Measurements from ENCODE around the gene ISG20L2.

The ISG20L2 gene

DNA sequence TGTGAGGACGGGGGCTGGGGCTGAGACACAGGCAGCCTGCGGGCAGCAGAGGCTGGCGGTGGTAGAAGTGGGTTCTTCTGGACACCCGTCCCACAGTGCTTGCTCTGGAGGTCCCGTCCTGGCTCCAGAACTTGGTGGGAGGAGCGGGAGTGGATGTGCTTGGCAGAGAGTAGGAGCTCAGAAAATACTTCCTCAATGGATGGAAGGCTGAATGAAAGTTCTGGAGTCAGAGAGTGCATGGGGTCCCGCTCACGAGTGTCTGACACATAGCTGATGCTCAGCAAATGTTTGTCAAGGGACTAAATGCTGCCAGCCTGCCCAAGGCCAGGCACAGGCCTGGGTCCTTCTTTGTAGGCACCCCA is 37.9 kb downstream of the ISG20L2 start:
- Histone ChIP-seq H3K27me3 (replicated peaks; ENCODE audit: control insufficient read depth, insufficient read depth, low read length) (peaks cover 1% of the 10 kb centered on the region), H3K4me3 (replicated peaks; ENCODE audit: low read depth, low read length) (no peak overlapping the region)

DNA sequence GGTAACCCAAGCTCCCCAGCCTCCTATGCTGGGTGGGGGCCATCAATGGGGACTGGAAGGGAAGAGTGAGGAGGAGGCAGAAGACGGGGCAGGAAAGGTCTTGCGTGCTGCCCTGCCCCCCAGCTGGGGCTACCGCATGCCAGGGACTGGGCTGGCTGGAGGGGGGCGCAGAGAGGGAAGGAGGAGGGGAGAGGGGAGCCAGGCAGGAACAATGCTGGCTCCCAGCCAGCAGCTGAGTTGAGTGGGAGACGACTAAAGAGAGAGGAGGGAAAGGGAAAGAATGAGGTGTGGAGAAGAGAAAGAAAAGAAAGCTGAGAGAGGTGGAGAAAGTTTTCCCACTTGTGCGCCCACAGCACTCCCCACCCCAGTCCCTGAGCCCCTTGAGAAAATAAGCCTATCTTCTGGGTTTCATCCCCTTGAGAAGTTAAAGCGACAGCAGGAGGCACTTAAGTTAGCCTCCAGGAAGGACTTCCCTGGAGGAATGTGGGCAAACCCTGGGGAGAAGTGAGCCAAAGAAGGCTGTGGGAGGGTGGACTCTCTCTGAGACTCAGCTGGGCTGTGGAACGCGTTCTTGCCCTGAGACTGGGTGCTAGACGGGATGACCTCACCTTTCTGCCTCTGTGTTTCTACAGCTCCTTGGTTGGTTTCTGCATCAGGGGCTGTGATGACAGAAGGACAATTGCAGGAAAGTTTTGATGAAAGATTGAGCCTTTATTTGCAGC is 38.5 kb downstream of the ISG20L2 start:
- peaks cover 1% of the 10 kb centered on the region for H3K27me3 ChIP-seq (replicated peaks; ENCODE audit: control insufficient read depth, insufficient read depth, low read length)
- TF ChIP-seq, protein P1, sequence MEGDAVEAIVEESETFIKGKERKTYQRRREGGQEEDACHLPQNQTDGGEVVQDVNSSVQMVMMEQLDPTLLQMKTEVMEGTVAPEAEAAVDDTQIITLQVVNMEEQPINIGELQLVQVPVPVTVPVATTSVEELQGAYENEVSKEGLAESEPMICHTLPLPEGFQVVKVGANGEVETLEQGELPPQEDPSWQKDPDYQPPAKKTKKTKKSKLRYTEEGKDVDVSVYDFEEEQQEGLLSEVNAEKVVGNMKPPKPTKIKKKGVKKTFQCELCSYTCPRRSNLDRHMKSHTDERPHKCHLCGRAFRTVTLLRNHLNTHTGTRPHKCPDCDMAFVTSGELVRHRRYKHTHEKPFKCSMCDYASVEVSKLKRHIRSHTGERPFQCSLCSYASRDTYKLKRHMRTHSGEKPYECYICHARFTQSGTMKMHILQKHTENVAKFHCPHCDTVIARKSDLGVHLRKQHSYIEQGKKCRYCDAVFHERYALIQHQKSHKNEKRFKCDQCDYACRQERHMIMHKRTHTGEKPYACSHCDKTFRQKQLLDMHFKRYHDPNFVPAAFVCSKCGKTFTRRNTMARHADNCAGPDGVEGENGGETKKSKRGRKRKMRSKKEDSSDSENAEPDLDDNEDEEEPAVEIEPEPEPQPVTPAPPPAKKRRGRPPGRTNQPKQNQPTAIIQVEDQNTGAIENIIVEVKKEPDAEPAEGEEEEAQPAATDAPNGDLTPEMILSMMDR (IDR thresholded peaks at IDR 0.05; ENCODE audit: insufficient read depth, low read length, poor library complexity, severe bottlenecking) = no peak
- no peak overlapping the region for H3K4me3 ChIP-seq (replicated peaks; ENCODE audit: low read depth, low read length)
- no peaks in the 10 kb centered on the region for H3K36me3 ChIP-seq (ENCODE audit: control insufficient read depth, insufficient read depth, low read length)
- no peak for DNase-seq (ENCODE audit: extremely low read depth, insufficient read length)

More for the DNA sequence above, 37.9 kb downstream of the ISG20L2 start:
- no peaks in the 10 kb centered on the region for H3K36me3 ChIP-seq (ENCODE audit: control insufficient read depth, insufficient read depth, low read length)
- DNase-seq (ENCODE audit: extremely low read depth, insufficient read length) = no peak
- TF ChIP-seq, protein P1 (IDR thresholded peaks at IDR 0.05; ENCODE audit: insufficient read depth, low read length, poor library complexity, severe bottlenecking) = no peak

DNA sequence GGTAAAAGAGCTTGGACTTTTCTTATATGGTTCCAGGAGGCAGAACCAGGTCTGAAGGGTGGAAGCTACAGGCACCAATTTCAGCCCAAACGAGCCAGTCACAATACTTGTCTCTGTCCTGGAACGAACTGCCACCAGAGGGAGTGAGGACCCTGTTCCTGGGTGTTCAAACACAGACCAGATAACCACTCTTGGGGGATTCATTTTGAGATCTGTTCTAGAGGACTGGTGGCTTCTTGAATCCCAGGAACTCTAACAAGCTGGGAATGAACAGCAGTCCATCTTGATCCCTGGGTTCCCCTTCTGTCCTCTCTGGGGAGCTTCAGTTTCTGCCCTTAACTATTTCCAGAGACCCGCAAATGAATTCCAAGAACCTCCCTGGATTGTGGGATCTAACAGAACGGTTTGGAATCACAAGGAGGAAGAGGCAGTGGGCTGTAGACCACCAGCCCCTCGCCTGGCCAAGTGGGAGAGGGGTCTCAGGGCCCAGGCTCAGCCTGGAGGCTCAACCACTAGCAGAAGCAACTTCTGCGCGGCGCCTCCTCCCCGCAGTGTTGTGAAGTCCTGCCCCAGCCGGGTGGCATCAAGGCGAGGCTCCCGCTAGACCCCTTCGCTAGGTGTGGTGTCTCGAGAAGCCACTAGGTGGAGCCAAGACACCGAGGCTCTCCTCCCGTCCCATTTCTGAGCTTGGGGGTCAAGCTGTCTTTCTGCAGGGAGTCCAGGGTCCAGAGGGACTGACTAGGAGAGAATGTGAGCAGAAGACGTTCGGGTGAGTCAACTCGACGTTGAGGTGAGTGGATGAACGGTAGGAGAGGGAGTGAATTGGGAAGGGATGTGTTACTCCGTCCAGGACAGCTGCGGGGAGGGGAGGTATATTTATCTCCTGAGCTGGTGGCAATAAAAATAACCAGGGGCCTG is 39.3 kb downstream of the ISG20L2 start:
- DNase-seq (ENCODE audit: extremely low read depth, insufficient read length) = peak; percentile 62
- H3K36me3 ChIP-seq (ENCODE audit: control insufficient read depth, insufficient read depth, low read length) = no peaks in the 10 kb centered on the region
- no peak overlapping the region for H3K4me3 ChIP-seq (replicated peaks; ENCODE audit: low read depth, low read length)
- peaks cover 1% of the 10 kb centered on the region for H3K27me3 ChIP-seq (replicated peaks; ENCODE audit: control insufficient read depth, insufficient read depth, low read length)
- TF ChIP-seq, protein P1 (IDR thresholded peaks at IDR 0.05; ENCODE audit: insufficient read depth, low read length, poor library complexity, severe bottlenecking) = peak; percentile 90

DNA sequence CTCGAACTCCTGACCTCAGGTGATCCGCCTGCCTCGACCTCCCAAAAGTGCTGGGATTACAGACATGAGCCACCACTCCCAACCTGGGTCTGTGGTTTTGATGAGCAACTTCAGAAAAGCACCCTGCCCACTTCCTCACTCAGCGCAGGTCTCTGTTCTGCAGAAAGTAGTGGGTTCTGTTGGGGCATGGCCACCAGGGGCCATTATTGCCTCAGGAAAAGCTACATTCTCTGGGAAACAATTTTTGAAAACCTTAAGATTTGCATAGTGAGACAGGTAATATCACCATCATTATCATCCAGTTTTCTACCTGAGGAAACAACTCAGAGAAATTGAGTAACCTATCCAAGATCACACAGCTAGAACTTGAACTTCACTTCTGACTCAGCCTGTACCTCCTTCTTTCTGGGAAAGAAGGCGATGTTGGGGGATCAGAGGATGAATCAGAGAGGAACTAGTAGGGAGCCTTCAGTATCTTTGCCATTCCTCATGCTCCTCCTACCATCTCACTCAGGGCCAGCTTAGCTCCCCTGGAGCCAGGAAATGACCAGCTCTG is 44.3 kb downstream of the ISG20L2 start:
- peaks cover 4% of the 10 kb centered on the region for H3K27me3 ChIP-seq (replicated peaks; ENCODE audit: control insufficient read depth, insufficient read depth, low read length)
- no peak for DNase-seq (ENCODE audit: extremely low read depth, insufficient read length)
- H3K4me3 ChIP-seq (replicated peaks; ENCODE audit: low read depth, low read length) = no peak overlapping the region
- TF ChIP-seq, protein P1 (IDR thresholded peaks at IDR 0.05; ENCODE audit: insufficient read depth, low read length, poor library complexity, severe bottlenecking) = peak; percentile 23
- H3K36me3 ChIP-seq (ENCODE audit: control insufficient read depth, insufficient read depth, low read length) = no peaks in the 10 kb centered on the region

DNA sequence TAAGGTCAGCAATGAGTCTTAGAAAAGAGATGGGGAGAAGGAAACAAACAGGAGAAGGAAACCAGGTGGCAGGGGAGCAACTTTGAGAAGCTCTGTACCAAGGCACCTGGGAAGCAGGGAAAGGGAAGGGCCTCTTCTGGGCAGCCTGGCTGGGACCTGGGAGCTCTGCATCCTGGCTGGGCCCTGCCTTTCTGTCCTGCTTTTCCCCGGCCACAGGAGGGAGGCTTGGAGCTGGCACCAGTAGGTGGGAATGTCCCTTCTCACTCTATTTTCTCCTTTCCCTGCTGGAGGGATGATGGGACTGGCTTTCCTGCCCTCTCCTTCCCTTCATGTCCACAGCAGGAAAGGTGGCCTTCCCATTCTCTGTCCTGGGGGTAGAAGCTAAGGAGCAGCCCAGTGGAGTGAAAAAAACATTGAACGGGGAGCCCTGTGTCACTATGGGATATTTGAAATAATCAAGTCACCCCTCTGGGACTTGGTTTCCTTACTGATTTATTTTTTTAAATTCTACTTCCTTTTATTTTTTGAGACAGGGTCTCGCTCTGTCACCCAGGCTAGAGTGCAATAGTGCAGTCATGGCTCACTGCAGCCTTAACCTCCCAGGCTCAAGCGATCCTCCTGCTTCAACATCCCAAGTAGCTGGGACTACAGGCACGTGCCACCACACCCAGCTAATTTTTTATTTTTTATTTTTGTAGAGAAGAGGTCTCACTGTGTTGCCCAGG is 46.2 kb downstream of the ISG20L2 start:
- H3K4me3 ChIP-seq (replicated peaks; ENCODE audit: low read depth, low read length) = no peak overlapping the region
- no peak for DNase-seq (ENCODE audit: extremely low read depth, insufficient read length)
- peaks cover 5% of the 10 kb centered on the region for H3K27me3 ChIP-seq (replicated peaks; ENCODE audit: control insufficient read depth, insufficient read depth, low read length)
- H3K36me3 ChIP-seq (ENCODE audit: control insufficient read depth, insufficient read depth, low read length) = no peaks in the 10 kb centered on the region
- TF ChIP-seq, protein P1 (IDR thresholded peaks at IDR 0.05; ENCODE audit: insufficient read depth, low read length, poor library complexity, severe bottlenecking) = no peak

All from GM06990 (cell line).